ENCODE results near the gene GRHPR.
"Not testable (repeated sequence)": the region's sequence is repeated elsewhere in the genome, so short reads cannot be mapped to it uniquely, and the experiment has no call there.

The GRHPR gene

GRCh38 chr9:37473982-37474381, 51.5 kb downstream of the GRHPR start:
- not testable (repeated sequence) for H3K36me3 ChIP-seq (ENCODE audit: insufficient read depth, low read length); H3K4me1 ChIP-seq (ENCODE audit: control insufficient read depth, insufficient read depth, low read length); H3K4me2 ChIP-seq (ENCODE audit: low read length); H3K4me3 ChIP-seq (ENCODE audit: low read length); H3K9ac ChIP-seq (ENCODE audit: low read depth, low read length); H3K9me3 ChIP-seq (replicated peaks; ENCODE audit: low read length)
- H3K27me3 ChIP-seq (ENCODE audit: control insufficient read depth, insufficient read depth, low read length), result peaks cover 15% of the 10 kb centered on the region

DNA sequence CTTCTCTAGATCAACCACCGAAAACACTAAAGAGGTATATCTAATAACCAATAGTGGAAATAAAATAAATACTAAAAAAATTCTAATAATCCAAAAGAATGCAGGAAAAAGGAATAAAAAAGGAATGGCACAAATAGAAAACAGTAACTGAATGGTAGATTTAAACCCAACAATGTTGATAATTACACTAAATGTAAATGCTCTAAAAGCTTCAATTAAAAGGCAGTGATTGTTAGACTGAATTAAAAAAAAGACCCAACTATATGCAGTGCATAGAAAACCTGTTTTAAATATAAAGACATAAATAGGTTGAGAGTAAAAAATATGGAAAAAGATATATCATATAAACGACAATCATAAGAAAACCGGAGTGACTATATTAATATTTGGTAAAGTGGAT, 51.9 kb downstream of the GRHPR start:
- Histone ChIP-seq H3K4me3 (ENCODE audit: low read length) (no peak overlapping the region), H3K9ac (ENCODE audit: low read depth, low read length) (no peak overlapping the region), H3K9me3 (replicated peaks; ENCODE audit: low read length) (no peaks in the 10 kb centered on the region), H3K27me3 (ENCODE audit: control insufficient read depth, insufficient read depth, low read length) (peaks cover 15% of the 10 kb centered on the region), H3K4me1 (ENCODE audit: control insufficient read depth, insufficient read depth, low read length) (peaks cover 9% of the 10 kb centered on the region), H3K36me3 (ENCODE audit: insufficient read depth, low read length) (no peaks in the 10 kb centered on the region), H3K4me2 (ENCODE audit: low read length) (no peak overlapping the region)

- Histone ChIP-seq H3K4me2 (ENCODE audit: low read length) (no peak overlapping the region), H3K36me3 (ENCODE audit: insufficient read depth, low read length) (no peaks in the 10 kb centered on the region), H3K4me1 (ENCODE audit: control insufficient read depth, insufficient read depth, low read length) (peaks cover 5% of the 10 kb centered on the region), H3K9ac (ENCODE audit: low read depth, low read length) (no peak overlapping the region), H3K27me3 (ENCODE audit: control insufficient read depth, insufficient read depth, low read length) (peaks cover 26% of the 10 kb centered on the region), H3K9me3 (replicated peaks; ENCODE audit: low read length) (no peaks in the 10 kb centered on the region), H3K4me3 (ENCODE audit: low read length) (no peak overlapping the region)
Measured at GRCh38 chr9:37476930-37477329, 54.4 kb downstream of the GRHPR start.

DNA sequence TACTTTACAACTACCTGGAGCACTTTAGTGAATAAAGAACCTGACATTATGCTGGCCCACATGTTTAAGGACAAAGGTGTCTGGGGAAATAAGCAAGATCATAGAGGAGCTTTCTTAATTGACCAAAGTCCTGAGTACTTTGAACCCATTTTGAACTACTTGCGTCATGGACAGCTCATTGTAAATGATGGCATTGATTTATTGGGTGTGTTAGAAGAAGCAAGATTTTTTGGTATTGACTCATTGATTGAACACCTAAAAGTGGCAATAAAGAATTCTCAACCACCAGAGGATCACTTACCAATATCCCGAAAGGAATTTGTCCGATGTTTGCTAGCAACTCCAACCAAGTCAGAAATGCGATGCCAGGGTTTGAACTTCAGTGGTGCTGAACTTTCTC, 54.9 kb downstream of the GRHPR start:
- not testable (repeated sequence) for H3K4me2 ChIP-seq (ENCODE audit: low read length); H3K4me3 ChIP-seq (ENCODE audit: low read length); H3K4me1 ChIP-seq (ENCODE audit: control insufficient read depth, insufficient read depth, low read length); H3K36me3 ChIP-seq (ENCODE audit: insufficient read depth, low read length); H3K9me3 ChIP-seq (replicated peaks; ENCODE audit: low read length); H3K9ac ChIP-seq (ENCODE audit: low read depth, low read length)
- H3K27me3 ChIP-seq (ENCODE audit: control insufficient read depth, insufficient read depth, low read length), result peaks cover 26% of the 10 kb centered on the region

GRCh38 chr9:37477987-37478619, 55.6 kb downstream of the GRHPR start:
- H3K9ac ChIP-seq (ENCODE audit: low read depth, low read length); H3K4me3 ChIP-seq (ENCODE audit: low read length); H3K36me3 ChIP-seq (ENCODE audit: insufficient read depth, low read length); H3K4me1 ChIP-seq (ENCODE audit: control insufficient read depth, insufficient read depth, low read length); H3K9me3 ChIP-seq (replicated peaks; ENCODE audit: low read length); H3K4me2 ChIP-seq (ENCODE audit: low read length): not testable (repeated sequence)
- peaks cover 26% of the 10 kb centered on the region for H3K27me3 ChIP-seq (ENCODE audit: control insufficient read depth, insufficient read depth, low read length)

- Histone ChIP-seq H3K4me2 (ENCODE audit: low read length) (no peak overlapping the region), H3K4me3 (ENCODE audit: low read length) (no peak overlapping the region), H3K9me3 (replicated peaks; ENCODE audit: low read length) (no peaks in the 10 kb centered on the region), H3K27me3 (ENCODE audit: control insufficient read depth, insufficient read depth, low read length) (peaks cover 26% of the 10 kb centered on the region), H3K9ac (ENCODE audit: low read depth, low read length) (no peak overlapping the region), H3K36me3 (ENCODE audit: insufficient read depth, low read length) (no peaks in the 10 kb centered on the region), H3K4me1 (ENCODE audit: control insufficient read depth, insufficient read depth, low read length) (peaks cover 7% of the 10 kb centered on the region)
Measured at GRCh38 chr9:37480759-37481158, 58.3 kb downstream of the GRHPR start.

GRCh38 chr9:37485389-37486255, 63.1 kb downstream of the GRHPR start, which contains the start of gene POLR1E:
Gene POLR1E (plus strand): TSS chr9:37485948. CDS start chr9:37486048, 100 bp downstream.
- H3K4me1 ChIP-seq (ENCODE audit: control insufficient read depth, insufficient read depth, low read length), result peaks cover 24% of the 10 kb centered on the region

GRCh38 chr9:37486256-37486615, 63.7 kb downstream of the GRHPR start:
- no peaks in the 10 kb centered on the region for H3K9me3 ChIP-seq (replicated peaks; ENCODE audit: low read length)
- H3K9ac ChIP-seq (ENCODE audit: low read depth, low read length), result peak overlapping the region; percentile 87
- H3K36me3 ChIP-seq (ENCODE audit: insufficient read depth, low read length), result peaks cover 21% of the 10 kb centered on the region
- peak overlapping the region; percentile 97 for H3K4me2 ChIP-seq (ENCODE audit: low read length)
- H3K27me3 ChIP-seq (ENCODE audit: control insufficient read depth, insufficient read depth, low read length), result peaks cover 6% of the 10 kb centered on the region
- peak overlapping the region; percentile 84 for H3K4me3 ChIP-seq (ENCODE audit: low read length)
- peaks cover 24% of the 10 kb centered on the region for H3K4me1 ChIP-seq (ENCODE audit: control insufficient read depth, insufficient read depth, low read length)

More at GRCh38 chr9:37485389-37486255, 63.1 kb downstream of the GRHPR start, which contains the start of gene POLR1E:
- no peaks in the 10 kb centered on the region for H3K9me3 ChIP-seq (replicated peaks; ENCODE audit: low read length)
- peak within 1 kb of the TSS; percentile 84 for H3K4me3 ChIP-seq (ENCODE audit: low read length)
- peaks cover 9% of the 10 kb centered on the region for H3K27me3 ChIP-seq (ENCODE audit: control insufficient read depth, insufficient read depth, low read length)
- peak within 1 kb of the TSS; percentile 97 for H3K4me2 ChIP-seq (ENCODE audit: low read length)
- peak within 1 kb of the TSS; percentile 87 for H3K9ac ChIP-seq (ENCODE audit: low read depth, low read length)
- peaks cover 21% of the 10 kb centered on the region for H3K36me3 ChIP-seq (ENCODE audit: insufficient read depth, low read length)

All from skeletal muscle satellite cell (primary cell).